Measurements from ENCODE around the gene DPM2.

- TF ChIP-seq CTCF (IDR thresholded peaks at IDR 0.05; ENCODE audit: low read depth, low read length) = peak; percentile 53
- no peak for TF ChIP-seq EZH2phosphoT487 (IDR thresholded peaks at IDR 0.05; ENCODE audit: low read depth)
These were observed 19.2 kb downstream of the DPM2 start for GRCh38 chr9:127918183-127919107.

All from OCI-LY3 (cell line).